Gastroesophageal sphincter (tissue), 3 donors: ENCODE data around the gene DIP2C.

ENCODE experiments used
- EP300 ChIP-seq: sonication (generic); formaldehyde crosslinking; IDR thresholded peaks from one replicate; pipeline ENCODE4 v1.6.1; 2017; ENCODE audit warnings: antibody characterized with exemption, mild to moderate bottlenecking
- POLR2A ChIP-seq, 2 donors: fragments of 450-650 bp; IDR thresholded peaks; one replicate each; pipeline ENCODE4 v1.6.1; 2017; ENCODE audit warnings: antibody characterized with exemption in 2 of 2, mild to moderate bottlenecking in 2 of 2, moderate library complexity in 1 of 2
- TF ChIP-seq, protein P1 (sequence below), 4 experiments: fragments of 200-600 bp in 2 of 4; fragments of 450-650 bp in 2 of 4; sonication (generic) in 1 of 4; IDR thresholded peaks; one replicate each; pipeline ENCODE4 v1.5.1; 2017 to 2019; ENCODE audit warnings: antibody characterized with exemption in 4 of 4, mild to moderate bottlenecking in 2 of 4, moderate library complexity in 2 of 4

DNA sequence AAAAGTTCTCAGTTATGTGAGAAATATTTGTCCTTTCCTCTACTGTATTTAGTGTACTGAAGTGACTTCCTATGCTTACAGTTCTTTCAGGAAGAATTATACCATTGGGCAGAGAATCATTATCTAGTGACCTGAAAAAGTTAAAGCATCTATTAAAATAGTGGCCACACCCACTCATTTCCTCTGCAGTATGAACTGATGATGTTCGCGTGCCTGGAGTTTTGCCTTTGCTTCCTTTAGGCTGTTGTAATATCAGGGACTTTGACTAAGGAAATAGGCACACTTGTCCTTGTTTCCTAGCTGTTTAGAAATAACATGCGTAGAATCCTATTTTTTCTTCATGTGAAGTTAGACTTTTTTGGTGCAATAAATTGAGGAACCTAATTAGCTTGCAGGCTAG lies 453.6 kb downstream of the DIP2C start:
- TF ChIP-seq, protein P1, sequence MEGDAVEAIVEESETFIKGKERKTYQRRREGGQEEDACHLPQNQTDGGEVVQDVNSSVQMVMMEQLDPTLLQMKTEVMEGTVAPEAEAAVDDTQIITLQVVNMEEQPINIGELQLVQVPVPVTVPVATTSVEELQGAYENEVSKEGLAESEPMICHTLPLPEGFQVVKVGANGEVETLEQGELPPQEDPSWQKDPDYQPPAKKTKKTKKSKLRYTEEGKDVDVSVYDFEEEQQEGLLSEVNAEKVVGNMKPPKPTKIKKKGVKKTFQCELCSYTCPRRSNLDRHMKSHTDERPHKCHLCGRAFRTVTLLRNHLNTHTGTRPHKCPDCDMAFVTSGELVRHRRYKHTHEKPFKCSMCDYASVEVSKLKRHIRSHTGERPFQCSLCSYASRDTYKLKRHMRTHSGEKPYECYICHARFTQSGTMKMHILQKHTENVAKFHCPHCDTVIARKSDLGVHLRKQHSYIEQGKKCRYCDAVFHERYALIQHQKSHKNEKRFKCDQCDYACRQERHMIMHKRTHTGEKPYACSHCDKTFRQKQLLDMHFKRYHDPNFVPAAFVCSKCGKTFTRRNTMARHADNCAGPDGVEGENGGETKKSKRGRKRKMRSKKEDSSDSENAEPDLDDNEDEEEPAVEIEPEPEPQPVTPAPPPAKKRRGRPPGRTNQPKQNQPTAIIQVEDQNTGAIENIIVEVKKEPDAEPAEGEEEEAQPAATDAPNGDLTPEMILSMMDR (IDR thresholded peaks at IDR 0.05), result no peak
- TF ChIP-seq POLR2A (IDR thresholded peaks at IDR 0.05) (no peak), EP300 (no peak)
